Mucosa of stomach (tissue), 1 donor: ENCODE measurements around the gene TPRA1.

Experiments
- H3K27me3 ChIP-seq: one replicate; pipeline ENCODE4 v1.7.0; 2013; ENCODE audit warnings: mild to moderate bottlenecking, low read length; ENCODE audit not compliant: control insufficient read depth, insufficient read depth
- H3K36me3 ChIP-seq: one replicate; pipeline ENCODE4 v1.7.0; 2013; ENCODE audit warnings: low read length; ENCODE audit not compliant: control insufficient read depth, insufficient read depth
- H3K4me1 ChIP-seq: one replicate; pipeline ENCODE4 v1.7.0; 2013; ENCODE audit warnings: mild to moderate bottlenecking, low read length; ENCODE audit not compliant: control insufficient read depth, insufficient read depth
- H3K4me3 ChIP-seq: one replicate; pipeline ENCODE4 v1.7.0; 2013; ENCODE audit warnings: low read length
- H3K9ac ChIP-seq: one replicate; pipeline ENCODE4 v1.7.0; 2013; ENCODE audit warnings: mild to moderate bottlenecking, low read length, moderate library complexity
- H3K9me3 ChIP-seq: one replicate; pipeline ENCODE4 v1.7.0; 2013; ENCODE audit warnings: mild to moderate bottlenecking, low read length, moderate library complexity; ENCODE audit not compliant: control insufficient read depth
- donor health status: Pancreatic carcinoma.

The TPRA1 gene

DNA sequence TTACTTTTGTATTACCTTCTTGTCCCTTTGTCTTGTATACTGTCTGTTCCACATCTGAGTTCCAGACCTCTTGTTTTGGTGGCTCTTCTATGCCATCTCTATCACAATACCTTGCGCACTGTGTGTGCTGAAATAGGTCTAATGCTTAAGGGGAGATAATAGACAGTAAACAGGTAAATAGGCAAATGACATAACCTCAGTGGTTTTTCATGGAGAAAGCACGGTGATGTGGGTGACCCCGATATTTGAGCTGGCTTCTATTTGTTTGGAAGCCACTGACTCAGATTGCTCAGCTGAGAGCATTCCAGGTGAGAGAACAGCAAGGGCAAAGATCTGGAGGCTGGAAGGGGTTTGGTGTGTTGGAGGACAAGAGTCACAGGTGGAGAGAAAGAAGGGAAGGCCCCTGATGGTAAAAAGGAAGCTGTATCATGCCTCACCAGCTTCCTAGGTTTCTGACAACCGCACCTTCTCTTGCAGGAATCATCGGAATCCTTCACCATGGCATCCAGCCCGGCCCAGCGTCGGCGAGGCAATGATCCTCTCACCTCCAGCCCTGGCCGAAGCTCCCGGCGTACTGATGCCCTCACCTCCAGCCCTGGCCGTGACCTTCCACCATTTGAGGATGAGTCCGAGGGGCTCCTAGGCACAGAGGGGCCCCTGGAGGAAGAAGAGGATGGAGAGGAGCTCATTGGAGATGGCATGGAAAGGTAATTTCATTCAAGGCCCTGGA lies 8.5 kb upstream of the TPRA1 start:
- no peaks in the 10 kb centered on the region for H3K27me3 ChIP-seq
- H3K4me3 ChIP-seq, result peak overlapping the region; percentile 38
- H3K36me3 ChIP-seq, result no peaks in the 10 kb centered on the region
- peak overlapping the region; percentile 60 for H3K9ac ChIP-seq
- H3K9me3 ChIP-seq, result no peaks in the 10 kb centered on the region
- peaks cover 6% of the 10 kb centered on the region for H3K4me1 ChIP-seq

DNA sequence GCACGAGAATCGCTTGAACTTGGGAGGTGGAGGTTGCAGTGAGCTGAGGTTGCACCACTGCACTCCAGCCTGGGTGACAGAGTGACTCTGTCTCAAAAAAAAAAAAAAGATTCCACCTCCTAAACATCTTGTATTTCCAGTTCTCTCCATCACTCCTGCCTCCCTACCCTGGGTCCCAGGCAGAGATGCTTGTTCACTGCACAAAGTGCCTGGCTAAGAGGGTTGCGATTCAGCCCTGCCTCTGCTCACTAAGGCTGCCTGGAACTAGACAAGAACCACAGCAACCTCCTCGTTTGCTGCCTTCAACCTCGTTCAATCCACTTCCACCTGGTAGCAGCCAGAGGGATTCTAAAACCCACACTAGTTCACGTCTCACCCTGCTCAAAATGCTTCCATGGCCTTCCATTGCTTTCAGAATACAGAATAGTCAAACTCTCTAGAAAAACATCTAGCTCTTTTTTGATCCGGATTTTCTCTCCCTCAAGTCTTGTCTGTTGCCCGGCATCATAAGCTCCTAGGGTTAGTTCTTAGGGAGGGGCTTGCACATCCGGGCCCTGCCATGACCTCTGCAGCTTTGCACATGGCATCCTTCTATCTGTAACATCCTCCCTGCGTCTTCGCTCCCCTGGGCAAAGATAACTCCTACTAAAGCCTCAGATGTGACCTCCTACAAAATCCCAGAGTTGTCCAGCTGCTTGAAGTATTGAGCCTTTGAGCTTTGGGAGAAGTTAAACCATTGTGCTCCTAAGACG lies 6.7 kb upstream of the TPRA1 start:
- peaks cover 6% of the 10 kb centered on the region for H3K4me1 ChIP-seq
- H3K9ac ChIP-seq, result no peak overlapping the region
- no peak overlapping the region for H3K4me3 ChIP-seq
- H3K36me3 ChIP-seq, result no peaks in the 10 kb centered on the region
- no peaks in the 10 kb centered on the region for H3K27me3 ChIP-seq
- H3K9me3 ChIP-seq, result no peaks in the 10 kb centered on the region

DNA sequence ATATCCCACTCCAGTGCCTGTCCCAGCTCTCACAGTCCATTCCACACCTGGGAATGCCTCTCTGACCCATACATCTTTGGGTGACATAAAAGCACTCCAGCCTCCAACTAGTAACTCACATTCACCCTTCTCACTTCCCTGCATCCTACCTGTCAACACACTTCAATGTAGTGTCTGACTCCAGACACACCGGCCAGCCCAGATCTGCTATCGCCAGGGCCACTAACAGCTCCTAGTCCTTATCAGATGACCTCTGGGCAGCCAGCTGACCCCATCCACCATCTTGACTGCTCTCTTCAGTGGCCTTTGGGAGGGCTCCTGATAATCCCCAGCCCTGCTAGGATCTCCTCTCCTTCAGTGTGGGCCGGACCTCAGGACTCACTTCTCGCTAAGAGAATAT lies 4.8 kb upstream of the TPRA1 start:
- peaks cover 17% of the 10 kb centered on the region for H3K4me1 ChIP-seq
- H3K9me3 ChIP-seq, result no peaks in the 10 kb centered on the region
- no peaks in the 10 kb centered on the region for H3K36me3 ChIP-seq
- H3K4me3 ChIP-seq, result no peak overlapping the region
- no peak overlapping the region for H3K9ac ChIP-seq
- H3K27me3 ChIP-seq, result no peaks in the 10 kb centered on the region

DNA sequence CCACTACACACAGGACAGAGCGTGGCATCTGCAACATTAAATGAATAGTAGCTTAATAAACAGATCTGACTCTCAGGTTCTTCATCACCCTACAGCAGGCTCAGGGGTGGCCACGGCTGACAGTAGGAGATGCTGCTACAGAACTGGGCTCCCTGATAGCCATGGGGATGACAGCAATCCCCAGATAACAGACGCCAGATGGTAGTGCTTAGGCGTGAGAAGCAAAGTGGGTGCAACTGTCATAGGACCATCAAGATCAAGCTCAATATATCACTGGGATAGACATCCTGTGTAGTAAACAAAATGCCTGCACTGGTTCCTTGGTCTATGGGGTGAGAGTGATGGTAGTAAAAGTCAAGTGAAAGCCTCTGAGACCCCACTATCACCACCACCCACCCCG lies 2.6 kb upstream of the TPRA1 start:
- Histone ChIP-seq H3K4me1 (peaks cover 22% of the 10 kb centered on the region), H3K27me3 (no peaks in the 10 kb centered on the region), H3K4me3 (no peak overlapping the region), H3K36me3 (no peaks in the 10 kb centered on the region), H3K9ac (no peak overlapping the region), H3K9me3 (no peaks in the 10 kb centered on the region)

DNA sequence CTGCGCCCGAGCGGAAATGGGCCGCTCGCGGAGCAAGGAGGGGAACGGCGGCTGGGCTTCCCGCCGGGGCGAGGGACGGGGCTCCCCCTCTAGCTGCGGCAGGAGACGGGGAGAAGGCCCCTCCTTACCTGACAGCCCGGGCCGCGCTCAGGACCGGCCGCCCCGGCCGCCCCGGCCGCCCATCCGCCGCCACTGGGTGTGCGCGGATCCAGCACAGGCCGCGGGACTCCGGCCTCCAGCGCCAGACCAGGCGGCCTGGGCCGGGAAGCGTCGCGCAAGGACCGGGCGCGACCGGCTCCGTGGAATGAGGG lies 296 bp downstream of the TPRA1 start:
- H3K4me1 ChIP-seq, result peaks cover 27% of the 10 kb centered on the region
- no peaks in the 10 kb centered on the region for H3K27me3 ChIP-seq
- no peaks in the 10 kb centered on the region for H3K36me3 ChIP-seq

DNA sequence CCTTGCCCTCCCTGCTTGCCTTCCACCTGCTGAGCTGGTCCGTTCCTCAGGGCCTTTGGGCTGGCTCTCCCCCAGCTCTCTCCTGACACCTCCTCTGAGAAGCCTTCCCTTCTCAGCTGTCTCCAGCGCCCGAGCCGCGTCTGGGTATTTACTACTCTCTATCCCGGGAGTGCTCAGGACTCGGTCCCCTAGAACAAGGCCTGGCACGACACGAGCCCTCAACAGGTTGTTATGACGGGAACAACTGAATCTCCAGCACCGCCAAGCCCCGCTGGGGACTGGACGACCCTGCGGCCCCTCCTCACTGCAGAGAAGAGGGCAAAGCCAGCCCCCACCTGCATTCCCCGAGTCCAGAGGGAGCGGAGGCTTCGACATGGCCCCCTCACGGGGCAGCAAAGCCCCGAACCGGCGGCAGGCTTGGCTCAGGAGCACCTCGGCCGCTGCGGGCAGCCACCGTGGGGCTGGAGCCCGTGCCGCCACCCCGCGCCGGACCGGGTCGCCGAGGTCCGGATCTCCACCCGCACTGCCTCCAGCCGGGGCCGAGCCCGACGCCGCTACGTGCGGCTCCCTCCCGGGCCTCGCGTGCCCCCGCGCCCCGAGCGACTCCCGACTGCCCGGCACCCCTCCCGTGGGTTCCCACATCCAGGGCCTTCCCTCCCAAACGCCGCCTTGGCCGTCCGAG lies 792 bp downstream of the TPRA1 start:
- H3K27me3 ChIP-seq, result no peaks in the 10 kb centered on the region
- no peaks in the 10 kb centered on the region for H3K36me3 ChIP-seq
- no peaks in the 10 kb centered on the region for H3K9me3 ChIP-seq
- H3K4me3 ChIP-seq, result peak overlapping the region; percentile 97
- peaks cover 27% of the 10 kb centered on the region for H3K4me1 ChIP-seq
- H3K9ac ChIP-seq, result peak overlapping the region; percentile 87

More for the DNA sequence above, 296 bp downstream of the TPRA1 start:
- H3K9ac ChIP-seq, result peak overlapping the region; percentile 87
- H3K9me3 ChIP-seq, result no peaks in the 10 kb centered on the region
- H3K4me3 ChIP-seq, result peak overlapping the region; percentile 97

DNA sequence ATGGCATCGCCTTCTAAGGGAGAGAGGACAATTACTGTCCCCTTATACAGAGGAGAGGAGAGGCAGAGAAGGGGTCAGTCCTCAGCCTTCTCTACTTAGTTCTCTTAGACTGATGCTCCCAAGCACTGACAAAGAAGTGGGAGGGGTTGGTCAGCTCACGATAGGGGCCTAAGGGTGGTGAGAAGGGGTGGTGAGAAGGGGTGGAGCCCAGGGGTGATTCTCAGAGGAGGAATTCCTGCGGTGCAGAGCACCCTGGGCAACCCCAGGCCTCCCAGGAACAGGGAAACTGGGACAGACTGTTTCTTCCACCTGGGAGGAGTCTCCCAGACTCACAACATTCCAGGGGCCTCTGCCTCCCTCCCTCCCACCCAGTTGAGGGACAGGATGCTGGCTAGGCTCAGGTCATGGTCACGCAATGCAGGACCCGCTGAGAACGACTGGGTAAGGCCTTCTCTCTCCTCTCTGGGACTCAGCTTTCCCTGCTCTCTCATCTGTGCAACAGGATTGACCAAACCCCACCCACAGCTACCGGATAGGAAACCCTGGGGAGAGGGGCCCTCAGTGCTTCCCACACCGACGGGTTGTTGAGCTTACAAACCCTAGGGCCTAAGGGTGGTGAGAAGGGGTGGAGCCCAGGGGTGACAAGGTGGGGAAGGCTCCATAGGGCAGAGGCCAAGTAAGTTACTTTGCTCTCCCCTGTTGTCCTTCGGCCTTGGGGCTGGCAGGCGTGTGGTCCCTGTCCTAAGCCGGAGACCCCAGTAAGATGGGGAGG lies 1.5 kb downstream of the TPRA1 start:
- Histone ChIP-seq H3K9ac (peak overlapping the region; percentile 87), H3K27me3 (no peaks in the 10 kb centered on the region), H3K4me1 (peaks cover 27% of the 10 kb centered on the region), H3K36me3 (no peaks in the 10 kb centered on the region), H3K9me3 (no peaks in the 10 kb centered on the region), H3K4me3 (peak overlapping the region; percentile 97)

DNA sequence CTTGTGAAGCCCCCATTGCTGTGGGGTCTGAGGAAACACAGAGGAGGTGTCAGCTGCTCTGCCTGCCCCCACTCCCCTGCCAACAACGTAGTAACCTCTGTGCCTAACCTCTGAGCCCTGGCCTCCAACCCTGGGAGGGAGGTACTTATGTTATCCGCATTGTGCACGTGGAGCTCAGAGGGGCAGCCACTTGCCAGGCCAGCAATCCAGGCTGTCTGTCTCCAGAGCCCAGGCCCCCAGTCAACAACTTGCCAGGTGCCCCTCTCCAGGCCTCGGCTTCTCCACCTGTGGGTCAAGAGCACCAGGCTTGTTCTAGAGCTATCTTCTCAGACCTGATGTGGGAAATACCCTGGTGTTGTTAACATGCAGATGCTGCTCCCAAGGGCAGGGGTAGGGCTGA lies 2.7 kb downstream of the TPRA1 start:
- H3K4me3 ChIP-seq, result no peak overlapping the region
- H3K36me3 ChIP-seq, result no peaks in the 10 kb centered on the region
- H3K9me3 ChIP-seq, result no peaks in the 10 kb centered on the region
- H3K27me3 ChIP-seq, result no peaks in the 10 kb centered on the region
- no peak overlapping the region for H3K9ac ChIP-seq
- H3K4me1 ChIP-seq, result peaks cover 27% of the 10 kb centered on the region

DNA sequence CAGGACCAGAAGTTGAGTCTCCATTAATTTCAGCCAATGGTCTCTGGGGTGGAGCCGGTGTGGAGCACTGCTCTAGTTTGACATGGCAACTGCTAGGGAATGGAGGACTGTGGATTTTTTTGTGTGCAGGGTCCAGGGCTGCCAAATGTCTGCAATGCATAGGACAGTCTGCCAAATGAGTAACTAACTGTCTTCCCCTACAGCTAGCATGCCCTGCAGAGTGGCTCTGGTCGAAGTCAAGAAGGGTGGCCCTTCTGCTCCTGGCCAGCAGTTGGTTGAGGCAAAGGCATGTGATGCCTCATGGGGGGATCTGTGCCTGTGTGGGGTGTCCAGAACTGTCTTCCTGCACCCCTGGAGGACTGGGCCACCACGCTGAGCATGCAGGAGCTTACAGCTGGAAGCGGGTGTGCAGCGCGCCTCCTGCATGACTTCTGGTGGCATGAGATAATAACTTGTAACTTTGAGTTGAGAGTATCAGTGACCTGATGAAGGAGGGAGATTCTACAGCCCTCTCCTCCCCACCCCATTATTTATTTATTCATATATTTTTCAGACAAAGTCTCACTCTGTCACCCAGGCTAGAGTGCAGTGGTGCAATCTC lies 4.6 kb downstream of the TPRA1 start:
- Histone ChIP-seq H3K9ac (no peak overlapping the region), H3K27me3 (no peaks in the 10 kb centered on the region), H3K4me1 (peaks cover 17% of the 10 kb centered on the region), H3K4me3 (no peak overlapping the region), H3K9me3 (no peaks in the 10 kb centered on the region), H3K36me3 (no peaks in the 10 kb centered on the region)

DNA sequence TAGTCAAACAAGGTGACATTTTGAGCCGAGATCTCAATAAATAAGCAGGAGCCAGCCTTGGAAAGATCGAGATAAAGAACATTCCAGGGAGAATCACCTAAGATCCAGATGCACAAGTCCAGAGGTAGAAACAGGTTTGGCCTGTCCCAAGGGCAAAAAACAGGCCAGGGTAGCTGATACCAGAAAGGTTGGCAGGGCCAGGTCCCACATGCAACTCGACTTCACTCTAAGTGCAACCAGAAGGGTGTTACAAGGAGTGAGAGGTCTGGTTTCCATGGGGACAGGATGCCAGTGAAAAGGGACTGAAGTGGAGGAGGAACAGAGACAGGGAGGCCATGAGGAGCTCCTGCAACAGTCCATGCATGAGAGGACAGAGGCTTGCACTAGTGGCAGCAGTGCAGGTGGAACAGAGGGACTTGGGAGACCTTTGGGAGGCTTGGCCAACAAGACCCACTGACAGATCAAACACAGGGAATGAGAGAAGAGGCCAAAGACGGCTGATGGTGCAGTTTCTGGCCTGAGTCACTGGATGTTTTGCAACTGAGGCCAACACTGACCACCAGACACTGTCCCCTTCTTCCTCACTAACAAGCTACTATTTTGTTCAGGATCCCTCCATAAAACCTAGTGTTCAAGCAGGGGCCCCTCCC lies 5.2 kb downstream of the TPRA1 start:
- Histone ChIP-seq H3K36me3 (no peaks in the 10 kb centered on the region), H3K27me3 (no peaks in the 10 kb centered on the region), H3K9me3 (no peaks in the 10 kb centered on the region), H3K4me1 (peaks cover 17% of the 10 kb centered on the region), H3K9ac (no peak overlapping the region), H3K4me3 (no peak overlapping the region)

DNA sequence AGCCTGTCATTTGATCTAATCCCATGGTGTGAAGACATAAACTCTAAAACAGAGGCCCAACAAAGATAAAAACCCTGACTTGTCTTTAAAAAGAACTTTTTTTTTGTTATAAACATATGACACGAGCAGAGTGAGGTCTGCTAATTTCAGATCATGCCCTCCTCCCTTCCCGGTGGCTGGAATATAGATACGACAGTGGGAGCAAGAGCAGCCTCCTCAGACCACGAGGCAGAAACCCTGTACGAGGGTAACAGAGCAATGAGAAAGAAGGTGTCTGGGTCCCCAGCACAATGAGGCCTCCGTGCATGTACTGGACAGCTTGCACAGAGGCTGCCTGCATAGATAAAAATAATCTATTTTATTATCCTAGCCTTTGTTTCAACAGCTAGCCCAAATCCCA lies 5.8 kb downstream of the TPRA1 start:
- Histone ChIP-seq H3K9me3 (no peaks in the 10 kb centered on the region), H3K27me3 (no peaks in the 10 kb centered on the region), H3K9ac (no peak overlapping the region), H3K4me1 (peaks cover 17% of the 10 kb centered on the region), H3K36me3 (no peaks in the 10 kb centered on the region), H3K4me3 (no peak overlapping the region)
